Measurements from ENCODE around the gene GLYATL1B.

Gene GLYATL1B

DNA sequence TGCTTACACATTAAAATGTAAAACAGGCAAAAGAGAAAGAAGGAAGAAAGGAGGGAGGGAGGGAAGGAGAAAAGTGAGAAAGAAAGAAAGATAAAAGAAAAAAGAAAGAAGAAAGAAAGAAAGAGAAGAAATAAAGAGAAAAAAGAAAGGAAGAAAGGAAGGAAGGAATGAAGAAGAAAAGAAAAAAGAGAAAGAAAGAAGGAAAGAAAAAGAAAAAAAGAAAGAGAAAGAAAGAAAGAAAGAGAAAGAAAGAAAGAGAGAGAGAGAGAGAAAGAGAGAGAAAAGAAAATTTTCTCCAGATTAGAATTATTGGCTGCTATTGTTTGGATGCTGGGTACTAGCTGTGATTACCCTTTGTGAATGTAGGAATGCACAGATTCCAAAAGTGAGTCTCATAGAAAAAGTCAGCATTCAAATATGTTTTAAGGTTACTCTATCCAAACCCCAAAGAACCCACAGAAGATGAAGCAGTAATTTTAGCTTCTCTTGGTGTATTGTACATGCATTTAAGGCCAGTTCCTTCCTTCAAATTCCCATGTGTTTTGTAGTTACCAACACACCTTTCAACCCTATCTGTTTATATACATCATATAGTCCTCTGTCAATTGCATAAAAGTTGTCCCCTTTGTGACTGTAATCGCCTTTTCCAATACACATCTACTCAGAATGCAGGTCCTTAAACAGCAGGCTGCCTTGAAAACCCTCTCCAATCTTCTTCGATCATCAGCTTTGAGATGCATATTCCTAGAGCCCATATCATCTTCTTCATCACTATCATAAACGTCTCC lies 55.8 kb downstream of the GLYATL1B start:
- H3K9ac ChIP-seq (ENCODE audit: low read depth, low read length, poor library complexity), result no peak overlapping the region
- H3K14ac ChIP-seq (ENCODE audit: low read length), result no peak overlapping the region
- H3K4ac ChIP-seq (ENCODE audit: low read length), result no peak overlapping the region
- H4K8ac ChIP-seq (ENCODE audit: low read depth, low read length), result no peak overlapping the region
- H2AK5ac ChIP-seq (ENCODE audit: low read depth, low read length), result no peak overlapping the region
- peaks cover 0 to 6% of the 10 kb centered on the region in 2 donors for H3K36me3 ChIP-seq (replicated peaks in 1 of 2; ENCODE audit: control insufficient read depth in 2 of 2, insufficient read depth in 2 of 2, low read length in 2 of 2)
- H2BK5ac ChIP-seq (ENCODE audit: low read length), result peak overlapping the region; percentile 57
- no peak overlapping the region for H3K27ac ChIP-seq (replicated peaks; ENCODE audit: low read length)
- H3K79me1 ChIP-seq (ENCODE audit: low read depth, low read length), result no peaks in the 10 kb centered on the region
- no peak overlapping the region for H2BK120ac ChIP-seq (ENCODE audit: low read depth, low read length)
- peaks cover 4 to 5% of the 10 kb centered on the region in 2 donors for H3K4me1 ChIP-seq (ENCODE audit: control insufficient read depth in 2 of 2, insufficient read depth in 1 of 2, low read depth in 1 of 2, low read length in 2 of 2)
- H3K27me3 ChIP-seq (ENCODE audit: control insufficient read depth in 3 of 3, insufficient read depth in 3 of 3, low read depth in 1 of 3, low read length in 3 of 3), result peaks cover 0 to 9% (median 0%) of the 10 kb centered on the region in 3 experiments
- peak overlapping the region; percentile 96 for H2AFZ ChIP-seq (ENCODE audit: low read length)
- no peak overlapping the region for H3K23ac ChIP-seq (ENCODE audit: low read depth, low read length, poor library complexity)
- no CpG with 5 or more reads among the region's 3 CpGs for WGBS, 2 donors (ENCODE audit: extremely low coverage in 2 of 2, insufficient read length in 2 of 2, insufficient replicate concordance in 1 of 2)
- no peak for DNase-seq (ENCODE audit: low spot score)
- no peaks in the 10 kb centered on the region for H3K9me3 ChIP-seq (replicated peaks in 1 of 2; ENCODE audit: control insufficient read depth in 2 of 2, insufficient read depth in 1 of 2, low read depth in 1 of 2, low read length in 2 of 2)
- H3K4me2 ChIP-seq (ENCODE audit: insufficient read depth, low read length, poor library complexity, severe bottlenecking), result peak overlapping the region; percentile 77
- no peak overlapping the region for H2BK12ac ChIP-seq (ENCODE audit: low read length)
- no peak overlapping the region for H3K18ac ChIP-seq (ENCODE audit: low read length)
- H4K91ac ChIP-seq (ENCODE audit: low read depth, low read length, poor library complexity), result no peak overlapping the region
- peak overlapping the region in 1 of 2 donors; percentile 57 for H3K4me3 ChIP-seq (ENCODE audit: low read length in 2 of 2)
- no peak overlapping the region for H2BK15ac ChIP-seq (ENCODE audit: low read length)

DNA sequence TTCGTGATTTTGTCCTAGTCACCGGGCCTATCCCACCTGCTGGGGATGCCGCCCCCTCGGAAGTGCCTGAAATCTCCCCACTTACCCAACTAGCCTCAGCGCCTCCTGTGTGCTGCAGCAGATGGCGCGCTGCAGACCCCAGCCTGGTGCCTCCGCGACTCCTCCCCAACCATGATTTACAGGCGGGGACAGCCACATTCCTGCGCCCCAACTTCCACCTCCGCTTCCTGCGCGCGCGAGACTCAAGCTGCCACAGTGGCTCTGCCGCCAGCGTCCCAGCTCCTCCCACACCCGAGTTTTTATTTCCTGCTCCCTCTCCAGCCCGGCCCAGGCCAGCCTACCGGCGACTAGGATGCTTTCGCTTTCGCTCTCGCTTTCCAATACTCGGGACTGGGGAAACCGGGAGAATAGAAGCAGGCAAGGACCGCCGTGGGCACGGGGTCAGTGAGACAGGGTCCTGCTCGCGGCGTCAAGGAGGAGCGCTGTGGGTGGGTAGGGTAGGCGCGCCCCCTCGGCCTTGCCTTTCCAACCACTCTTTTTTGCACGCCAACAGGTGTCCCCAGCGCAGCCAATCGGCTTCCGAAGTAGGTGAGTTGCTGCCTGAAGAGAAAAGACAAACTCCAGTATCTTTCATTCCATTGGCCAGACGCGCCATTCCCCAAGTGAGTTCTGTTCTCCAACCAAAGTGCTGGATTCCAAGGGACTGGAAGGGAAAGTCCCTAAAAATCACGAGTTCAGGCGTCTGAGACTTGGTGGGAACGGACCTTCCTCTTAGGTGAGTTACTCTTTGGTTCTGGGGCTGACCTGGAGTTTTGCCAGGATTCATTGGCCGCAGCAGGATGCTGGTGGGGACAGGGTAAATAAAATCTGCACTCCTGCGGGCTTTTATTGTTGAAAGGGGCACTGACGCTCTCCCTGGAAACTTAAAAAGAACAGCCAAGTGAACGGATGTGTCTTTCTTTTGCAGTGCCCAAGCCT lies 56.7 kb downstream of the GLYATL1B start, which contains the start of gene FAM111A:
Gene FAM111A, plus strand, starts transcription at position 327 of the 978 bp plus-strand sequence. CDS start 6,017 bp downstream, outside the sequence.
- H2BK120ac ChIP-seq (ENCODE audit: low read depth, low read length), result no peak within 1 kb of the TSS
- H2AK5ac ChIP-seq (ENCODE audit: low read depth, low read length), result no peak within 1 kb of the TSS
- peak within 1 kb of the TSS; percentile 73 for H2BK15ac ChIP-seq (ENCODE audit: low read length)
- no peak within 1 kb of the TSS for H2BK12ac ChIP-seq (ENCODE audit: low read length)
- H2AFZ ChIP-seq (ENCODE audit: low read length), result peak within 1 kb of the TSS; percentile 96
- H4K8ac ChIP-seq (ENCODE audit: low read depth, low read length), result no peak within 1 kb of the TSS
- H3K4me3 ChIP-seq (ENCODE audit: low read length in 2 of 2), result peak within 1 kb of the TSS; percentile 57 to 88
- WGBS, 2 donors (ENCODE audit: extremely low coverage in 2 of 2, insufficient read length in 2 of 2, insufficient replicate concordance in 1 of 2), result no CpG with 5 or more reads among the region's 50 CpGs
- no peaks in the 10 kb centered on the region for H3K79me1 ChIP-seq (ENCODE audit: low read depth, low read length)
- DNase-seq (ENCODE audit: low spot score), result peak; percentile 57
- H3K23ac ChIP-seq (ENCODE audit: low read depth, low read length, poor library complexity), result peak within 1 kb of the TSS; percentile 61
- H3K27me3 ChIP-seq (ENCODE audit: control insufficient read depth in 3 of 3, insufficient read depth in 3 of 3, low read depth in 1 of 3, low read length in 3 of 3), result peaks cover 0 to 9% (median 0%) of the 10 kb centered on the region in 3 experiments
- H3K36me3 ChIP-seq (replicated peaks in 1 of 2; ENCODE audit: control insufficient read depth in 2 of 2, insufficient read depth in 2 of 2, low read length in 2 of 2), result peaks cover 0 to 12% of the 10 kb centered on the region in 2 donors
- H3K18ac ChIP-seq (ENCODE audit: low read length), result peak within 1 kb of the TSS; percentile 93
- peak within 1 kb of the TSS; percentile 44 for H3K27ac ChIP-seq (replicated peaks; ENCODE audit: low read length)
- H3K14ac ChIP-seq (ENCODE audit: low read length), result no peak within 1 kb of the TSS
- peak within 1 kb of the TSS; percentile 64 for H3K9ac ChIP-seq (ENCODE audit: low read depth, low read length, poor library complexity)
- peaks cover 4 to 5% of the 10 kb centered on the region in 2 donors for H3K4me1 ChIP-seq (ENCODE audit: control insufficient read depth in 2 of 2, insufficient read depth in 1 of 2, low read depth in 1 of 2, low read length in 2 of 2)
- no peak within 1 kb of the TSS for H3K4ac ChIP-seq (ENCODE audit: low read length)
- no peaks in the 10 kb centered on the region for H3K9me3 ChIP-seq (replicated peaks in 1 of 2; ENCODE audit: control insufficient read depth in 2 of 2, insufficient read depth in 1 of 2, low read depth in 1 of 2, low read length in 2 of 2)
- peak within 1 kb of the TSS; percentile 77 for H3K4me2 ChIP-seq (ENCODE audit: insufficient read depth, low read length, poor library complexity, severe bottlenecking)
- peak within 1 kb of the TSS; percentile 22 for H4K91ac ChIP-seq (ENCODE audit: low read depth, low read length, poor library complexity)
- H2BK5ac ChIP-seq (ENCODE audit: low read length), result peak within 1 kb of the TSS; percentile 57

DNA sequence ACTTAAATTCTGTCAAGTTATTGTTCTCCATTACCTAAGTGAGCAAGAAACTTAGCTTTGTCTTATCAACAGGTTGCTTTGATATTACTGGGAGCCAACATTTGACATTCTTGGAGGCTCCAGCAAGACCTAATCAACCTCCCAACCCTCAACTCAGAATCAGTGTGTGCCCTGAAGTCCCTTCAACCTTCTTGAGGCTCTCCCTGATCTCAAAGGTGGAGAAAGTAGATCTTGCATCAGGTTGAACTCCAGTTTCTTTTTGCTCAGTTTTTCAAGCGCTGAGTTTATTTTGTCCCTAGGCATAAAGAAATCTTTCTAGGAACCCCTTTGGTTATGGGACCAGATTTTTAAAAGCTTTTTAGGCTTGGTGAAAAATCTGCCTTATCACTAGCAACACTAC lies 58.0 kb downstream of the GLYATL1B start:
- no peak overlapping the region for H4K91ac ChIP-seq (ENCODE audit: low read depth, low read length, poor library complexity)
- no peak overlapping the region for H3K27ac ChIP-seq (replicated peaks; ENCODE audit: low read length)
- no peak overlapping the region for H3K18ac ChIP-seq (ENCODE audit: low read length)

More for the DNA sequence above, 58.0 kb downstream of the GLYATL1B start:
- Histone ChIP-seq H3K4me2 (ENCODE audit: insufficient read depth, low read length, poor library complexity, severe bottlenecking) (no peak overlapping the region), H3K9ac (ENCODE audit: low read depth, low read length, poor library complexity) (no peak overlapping the region), H3K79me1 (ENCODE audit: low read depth, low read length) (no peaks in the 10 kb centered on the region), H3K14ac (ENCODE audit: low read length) (no peak overlapping the region), H3K4me1 (ENCODE audit: control insufficient read depth in 2 of 2, insufficient read depth in 1 of 2, low read depth in 1 of 2, low read length in 2 of 2) (peaks cover 4 to 5% of the 10 kb centered on the region in 2 donors), H2BK15ac (ENCODE audit: low read length) (no peak overlapping the region), H4K8ac (ENCODE audit: low read depth, low read length) (no peak overlapping the region), H2BK5ac (ENCODE audit: low read length) (no peak overlapping the region), H3K36me3 (replicated peaks in 1 of 2; ENCODE audit: control insufficient read depth in 2 of 2, insufficient read depth in 2 of 2, low read length in 2 of 2) (peaks cover 0 to 17% of the 10 kb centered on the region in 2 donors), H3K9me3 (replicated peaks in 1 of 2; ENCODE audit: control insufficient read depth in 2 of 2, insufficient read depth in 1 of 2, low read depth in 1 of 2, low read length in 2 of 2) (no peaks in the 10 kb centered on the region), H3K4ac (ENCODE audit: low read length) (no peak overlapping the region), H3K27me3 (ENCODE audit: control insufficient read depth in 3 of 3, insufficient read depth in 3 of 3, low read depth in 1 of 3, low read length in 3 of 3) (peaks cover 0 to 9% (median 0%) of the 10 kb centered on the region in 3 experiments), H3K23ac (ENCODE audit: low read depth, low read length, poor library complexity) (no peak overlapping the region), H2AK5ac (ENCODE audit: low read depth, low read length) (no peak overlapping the region), H2BK120ac (ENCODE audit: low read depth, low read length) (no peak overlapping the region), H3K4me3 (ENCODE audit: low read length in 2 of 2) (no peak overlapping the region), H2BK12ac (ENCODE audit: low read length) (no peak overlapping the region), H2AFZ (ENCODE audit: low read length) (no peak overlapping the region)
- DNase-seq (ENCODE audit: low spot score), result no peak
- no CpG with 5 or more reads among the region's 1 CpG for WGBS, 2 donors (ENCODE audit: extremely low coverage in 2 of 2, insufficient read length in 2 of 2, insufficient replicate concordance in 1 of 2)

All from neuronal stem cell (in vitro differentiated cells).